CD4-positive, alpha-beta memory T cell (primary cell): ENCODE results near the gene CSPG4. TPM values are rescaled to one million over a fixed set of nuclear protein-coding genes. Genes with fewer than 3 reads are reported as not detected.

Source experiments
- CTCF ChIA-PET: fragments of 350-600 bp; sonication (Branson Sonifier 250); formaldehyde crosslinking; loops from one replicate; lab custom pipeline; 2021; ENCODE audit warnings: inconsistent platforms; ENCODE audit not compliant: partially characterized antibody; lab: Charles Lee
- POLR2A ChIA-PET: fragments of 350-600 bp; sonication (Branson Sonifier 250); formaldehyde crosslinking; loops from one replicate; lab custom pipeline; 2021; ENCODE audit not compliant: partially characterized antibody; lab: Charles Lee
- DNase-seq, 5 donors: peaks; one replicate each; pipeline versions ENCODE4 v3.0.0 to v3.0.0-alpha.2; 2020 to 2022; ENCODE audit warnings: mixed read lengths in 1 of 5
- H3K27ac ChIP-seq: one replicate; pipeline ENCODE4 v1.7.0; 2013; ENCODE audit warnings: low read depth, low read length
- H3K27me3 ChIP-seq: 2 replicates; pipeline ENCODE4 v1.7.0; 2013; ENCODE audit warnings: mild to moderate bottlenecking, low read length, moderate library complexity; ENCODE audit not compliant: insufficient read depth
- H3K36me3 ChIP-seq: 2 replicates; pipeline ENCODE4 v1.7.0; 2013; ENCODE audit warnings: mild to moderate bottlenecking, low read length, moderate library complexity; ENCODE audit not compliant: insufficient read depth
- H3K4me1 ChIP-seq: 2 replicates; pipeline ENCODE4 v1.7.0; 2013; ENCODE audit warnings: mild to moderate bottlenecking, low read length, moderate library complexity; ENCODE audit not compliant: insufficient read depth
- H3K4me3 ChIP-seq, 2 donors: one replicate each; pipeline ENCODE4 v1.7.0; 2013; ENCODE audit warnings: low read length in 2 of 2, mild to moderate bottlenecking in 1 of 2
- H3K9me3 ChIP-seq, 2 donors: one replicate each; pipeline ENCODE4 v1.7.0; 2013; ENCODE audit warnings: low read length in 2 of 2, control low read depth in 1 of 2; ENCODE audit not compliant: control insufficient read depth in 1 of 2
- H3K27ac Mint-ChIP-seq, 7 donors: one replicate each; pipeline ENCODE4 v1.8.0; 2020 to 2021; ENCODE audit warnings: mixed read lengths in 7 of 7, mild to moderate bottlenecking in 6 of 7, inconsistent platforms in 3 of 7, moderate library complexity in 3 of 7
- H3K27me3 Mint-ChIP-seq, 2 donors: one replicate each; pipeline ENCODE4 v1.8.0; 2020 to 2021; ENCODE audit warnings: mixed read lengths in 2 of 2
- H3K36me3 Mint-ChIP-seq, 2 donors: one replicate each; pipeline ENCODE4 v1.8.0; 2020 to 2021; ENCODE audit warnings: mixed read lengths in 2 of 2, inconsistent platforms in 1 of 2, mild to moderate bottlenecking in 1 of 2
- H3K4me1 Mint-ChIP-seq, 4 donors: one replicate each; pipeline ENCODE4 v1.8.0; 2020 to 2021; ENCODE audit warnings: mixed read lengths in 4 of 4, mild to moderate bottlenecking in 1 of 4
- H3K4me3 Mint-ChIP-seq, 8 donors: one replicate each; pipeline ENCODE4 v1.8.0; 2020 to 2021; ENCODE audit warnings: mixed read lengths in 8 of 8, mild to moderate bottlenecking in 7 of 8, moderate library complexity in 6 of 8, inconsistent platforms in 3 of 8
- H3K9me3 Mint-ChIP-seq, 8 donors: one replicate each; pipeline ENCODE4 v1.8.0; 2020 to 2021; ENCODE audit warnings: mixed read lengths in 8 of 8, mild to moderate bottlenecking in 5 of 8, inconsistent platforms in 3 of 8, moderate library complexity in 1 of 8
- intact Hi-C: fragments of 100-400 bp; cut with micrococcal nuclease; formaldehyde crosslinking; loops from one replicate; pipeline ENCODE4 v1.15.1; 2023
- polyA plus RNA-seq, 2 donors: library from polyadenylated mRNA; unstranded; fragments of 300-500 nt; fragmentation: Illumina TruSeq; gene quantifications; one replicate each; pipeline ENCODE4 v1.2.3, GENCODE V29; 2021
- total RNA-seq, 2 experiments: library from RNA; stranded (reverse); gene quantifications; one replicate each; pipeline ENCODE4 v1.2.3, GENCODE V29; 2021

Gene CSPG4
- total and polyA plus RNA-seq, 4 experiments from 2014 or later, result not detected

DNA sequence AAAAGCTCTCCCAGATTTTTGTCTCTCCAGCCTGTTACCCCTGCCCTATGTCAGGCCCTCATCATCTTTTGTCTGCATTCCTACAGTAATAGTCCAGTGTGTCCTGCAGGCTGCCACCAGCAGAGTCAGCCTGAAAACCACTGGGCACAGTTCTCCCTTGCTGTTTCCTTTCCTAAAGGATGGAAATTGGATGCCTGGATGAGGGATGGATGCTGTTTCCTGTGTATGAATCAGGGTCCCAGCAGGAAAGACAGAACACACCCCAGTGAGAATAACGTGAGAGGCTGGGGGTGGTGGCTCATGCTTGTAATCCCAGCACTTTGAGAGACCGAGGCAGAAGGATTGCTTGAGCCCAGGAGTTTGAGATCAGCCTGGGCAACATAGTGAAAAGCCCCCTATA is 68.3 kb downstream of the CSPG4 start:
- peak overlapping the region in 1 of 8 donors; percentile 40 for H3K4me3 Mint-ChIP-seq
- H3K27me3 ChIP-seq, result no peaks in the 10 kb centered on the region

DNA sequence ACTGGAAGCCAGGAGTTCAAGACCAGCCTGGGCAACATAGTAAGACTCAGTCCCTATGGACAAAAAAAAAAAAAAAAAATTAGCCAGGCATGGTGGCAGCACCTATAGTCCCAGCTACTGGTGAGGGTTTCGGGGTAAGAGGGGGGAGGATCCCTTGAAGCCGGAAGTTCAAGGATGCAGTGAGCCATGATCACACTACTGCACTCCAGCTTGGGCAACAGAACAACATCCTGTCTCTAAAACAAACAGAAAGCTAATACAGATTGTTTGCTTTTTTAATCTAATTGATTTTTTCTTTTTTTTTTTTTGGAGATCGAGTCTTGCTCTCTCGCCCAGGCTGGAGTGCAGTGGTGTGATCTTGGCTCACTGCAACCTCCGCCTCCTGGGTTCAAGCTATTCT is 71.0 kb downstream of the CSPG4 start:
- Mint-ChIP-seq H3K4me3 (no peak overlapping the region), H3K27ac (peak overlapping the region in 2 of 7 donors; percentile 22 to 79), H3K4me1 (peaks cover 29 to 58% (median 39%) of the 10 kb centered on the region in 4 donors), H3K27me3 (no peaks in the 10 kb centered on the region), H3K9me3 (no peaks in the 10 kb centered on the region), H3K36me3 (peaks cover 4 to 26% of the 10 kb centered on the region in 2 donors)
- Histone ChIP-seq H3K9me3 (no peaks in the 10 kb centered on the region), H3K4me3 (no peak overlapping the region), H3K4me1 (peaks cover 33% of the 10 kb centered on the region), H3K27me3 (no peaks in the 10 kb centered on the region), H3K27ac (no peak overlapping the region), H3K36me3 (no peaks in the 10 kb centered on the region)
- no peak for DNase-seq
- CTCF ChIA-PET, result interaction anchor here (0.7 to 5.2 kb wide), 9 partner anchors 15 to 274 kb away, joined by 3 to 69 read pairs (median 18); partner anchors contain the start of genes MAN2C1, PTPN9 and SNUPN
- intact Hi-C loops, result loop anchor here (1.0 to 2.0 kb wide), 3 partner anchors 35 to 132 kb away; no protein-coding TSS in a partner anchor
- POLR2A ChIA-PET, result interaction anchor here (0.8 to 7.3 kb wide), 9 partner anchors 8 to 293 kb away, joined by 3 to 209 read pairs (median 20); partner anchors contain the start of genes MAN2C1, SIN3A and SNUPN

More for the DNA sequence above, 68.3 kb downstream of the CSPG4 start:
- intact Hi-C loops, result no loop called here
- no peaks in the 10 kb centered on the region for H3K9me3 ChIP-seq
- H3K4me3 ChIP-seq, result no peak overlapping the region
- no peak for DNase-seq
- Mint-ChIP-seq H3K4me1 (peaks cover 15 to 41% (median 27%) of the 10 kb centered on the region in 4 donors), H3K27ac (peak overlapping the region in 4 of 7 donors; percentile 26 to 72 (median 53)), H3K9me3 (no peaks in the 10 kb centered on the region), H3K36me3 (peaks cover 0 to 14% of the 10 kb centered on the region in 2 donors), H3K27me3 (no peaks in the 10 kb centered on the region)
- ChIA-PET POLR2A (interaction anchor here (0.8 kb wide), 1 partner anchor 19 kb away, joined by 3 read pairs; the partner anchor contains the start of gene SNUPN), CTCF (interaction anchor here (1.3 to 1.9 kb wide), 2 partner anchors 46 to 276 kb away, joined by 5 read pairs; partner anchors contain the start of gene MAN2C1)
- H3K27ac ChIP-seq, result no peak overlapping the region
- no peaks in the 10 kb centered on the region for H3K36me3 ChIP-seq
- H3K4me1 ChIP-seq, result peaks cover 22% of the 10 kb centered on the region

DNA sequence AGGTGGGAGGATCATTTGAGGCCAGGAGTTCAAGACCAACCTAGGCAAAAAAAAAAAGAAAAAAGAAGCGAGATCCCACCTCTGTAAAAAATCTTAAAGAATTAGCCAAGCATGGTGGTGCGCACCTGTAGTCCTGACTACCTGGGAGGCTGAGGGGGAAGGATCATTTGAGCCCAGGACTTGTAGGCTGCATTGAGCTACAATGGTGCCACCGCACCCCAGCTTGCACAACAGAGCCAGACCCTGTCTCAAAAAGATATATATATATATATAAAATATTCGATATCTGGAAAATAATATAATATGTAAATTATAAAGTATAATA is 71.5 kb downstream of the CSPG4 start:
- intact Hi-C loops, result loop anchor here (1.0 to 2.0 kb wide), 3 partner anchors 34 to 132 kb away; no protein-coding TSS in a partner anchor
- ChIA-PET CTCF (interaction anchor here (1.2 to 5.2 kb wide), 11 partner anchors 14 to 274 kb away, joined by 3 to 69 read pairs (median 9); partner anchors contain the start of genes MAN2C1, PTPN9 and SNUPN), POLR2A (interaction anchor here (0.7 to 7.3 kb wide), 15 partner anchors 8 to 1100 kb away, joined by 3 to 209 read pairs (median 20); partner anchors contain the start of genes ARID3B, FBXO22, MAN2C1 and PTPN9)
- peaks cover 4 to 25% of the 10 kb centered on the region in 2 donors for H3K36me3 Mint-ChIP-seq
- Histone ChIP-seq H3K27me3 (no peaks in the 10 kb centered on the region), H3K9me3 (no peaks in the 10 kb centered on the region), H3K4me3 (no peak overlapping the region), H3K36me3 (no peaks in the 10 kb centered on the region), H3K27ac (peak overlapping the region; percentile 81), H3K4me1 (peaks cover 35% of the 10 kb centered on the region)
- no peaks in the 10 kb centered on the region for H3K9me3 Mint-ChIP-seq
- H3K27ac Mint-ChIP-seq, result peak overlapping the region; percentile 79 to 98 (median 96)
- H3K27me3 Mint-ChIP-seq, result no peaks in the 10 kb centered on the region
- peak overlapping the region; percentile 87 to 98 (median 94) for H3K4me3 Mint-ChIP-seq
- H3K4me1 Mint-ChIP-seq, result peaks cover 27 to 55% (median 37%) of the 10 kb centered on the region in 4 donors
- no peak for DNase-seq

DNA sequence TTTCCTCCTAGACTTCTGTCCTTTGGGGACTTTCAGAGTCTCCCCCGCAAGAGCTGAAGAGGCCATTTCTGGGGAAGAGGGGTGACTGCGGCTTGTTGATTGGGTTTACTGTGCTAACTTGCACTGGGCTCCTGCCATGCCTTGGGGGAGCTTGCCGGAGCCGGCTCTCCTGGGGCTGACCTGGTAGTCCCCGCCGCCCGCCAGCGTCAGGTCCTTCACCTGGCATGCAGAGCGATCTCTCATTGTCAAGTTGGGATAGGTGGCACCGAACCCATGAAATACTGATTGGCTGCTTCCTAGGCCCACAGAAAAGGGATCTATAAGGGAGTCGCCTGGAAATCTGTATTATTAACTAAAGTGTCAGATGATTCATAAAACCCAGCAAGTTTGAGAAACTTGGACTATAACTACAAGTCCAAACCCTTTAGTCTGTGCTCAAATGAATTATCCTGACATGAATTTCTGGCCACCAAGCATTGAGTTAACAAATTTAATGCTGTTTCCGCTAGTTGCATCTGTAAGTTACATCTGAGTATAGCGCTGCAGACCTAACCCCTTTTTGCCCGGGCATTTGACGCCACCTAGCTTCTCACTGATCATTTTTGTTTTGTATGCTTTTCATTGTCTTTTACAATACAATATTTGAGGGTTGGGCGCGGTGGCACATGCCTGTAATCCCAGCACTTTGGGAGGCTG is 72.0 kb downstream of the CSPG4 start:
- Mint-ChIP-seq H3K4me1 (peaks cover 28 to 60% (median 39%) of the 10 kb centered on the region in 4 donors), H3K9me3 (no peaks in the 10 kb centered on the region), H3K27ac (peak overlapping the region; percentile 79 to 98 (median 96)), H3K27me3 (no peaks in the 10 kb centered on the region), H3K4me3 (peak overlapping the region; percentile 87 to 98 (median 94)), H3K36me3 (peaks cover 4 to 25% of the 10 kb centered on the region in 2 donors)
- CTCF ChIA-PET, result interaction anchor here (1.0 to 5.2 kb wide), 16 partner anchors 10 to 288 kb away, joined by 3 to 69 read pairs (median 8); partner anchors contain the start of genes MAN2C1, PTPN9, SIN3A and SNUPN
- H3K9me3 ChIP-seq, result no peaks in the 10 kb centered on the region
- peaks cover 40% of the 10 kb centered on the region for H3K4me1 ChIP-seq
- H3K27me3 ChIP-seq, result no peaks in the 10 kb centered on the region
- H3K27ac ChIP-seq, result peak overlapping the region; percentile 81
- peak; percentile 67 to 75 (median 71) for DNase-seq
- peak overlapping the region; percentile 77 to 96 for H3K4me3 ChIP-seq
- intact Hi-C loops, result loop anchor here (1.0 to 2.0 kb wide), 7 partner anchors 15 to 272 kb away; partner anchors contain the start of genes MAN2C1, PTPN9, SIN3A and SNUPN
- POLR2A ChIA-PET, result interaction anchor here (0.7 to 7.3 kb wide), 31 partner anchors 9 to 1099 kb away, joined by 3 to 209 read pairs (median 5); partner anchors contain the start of genes ARID3B, C15orf39, EDC3 and FBXO22
- no peaks in the 10 kb centered on the region for H3K36me3 ChIP-seq

DNA sequence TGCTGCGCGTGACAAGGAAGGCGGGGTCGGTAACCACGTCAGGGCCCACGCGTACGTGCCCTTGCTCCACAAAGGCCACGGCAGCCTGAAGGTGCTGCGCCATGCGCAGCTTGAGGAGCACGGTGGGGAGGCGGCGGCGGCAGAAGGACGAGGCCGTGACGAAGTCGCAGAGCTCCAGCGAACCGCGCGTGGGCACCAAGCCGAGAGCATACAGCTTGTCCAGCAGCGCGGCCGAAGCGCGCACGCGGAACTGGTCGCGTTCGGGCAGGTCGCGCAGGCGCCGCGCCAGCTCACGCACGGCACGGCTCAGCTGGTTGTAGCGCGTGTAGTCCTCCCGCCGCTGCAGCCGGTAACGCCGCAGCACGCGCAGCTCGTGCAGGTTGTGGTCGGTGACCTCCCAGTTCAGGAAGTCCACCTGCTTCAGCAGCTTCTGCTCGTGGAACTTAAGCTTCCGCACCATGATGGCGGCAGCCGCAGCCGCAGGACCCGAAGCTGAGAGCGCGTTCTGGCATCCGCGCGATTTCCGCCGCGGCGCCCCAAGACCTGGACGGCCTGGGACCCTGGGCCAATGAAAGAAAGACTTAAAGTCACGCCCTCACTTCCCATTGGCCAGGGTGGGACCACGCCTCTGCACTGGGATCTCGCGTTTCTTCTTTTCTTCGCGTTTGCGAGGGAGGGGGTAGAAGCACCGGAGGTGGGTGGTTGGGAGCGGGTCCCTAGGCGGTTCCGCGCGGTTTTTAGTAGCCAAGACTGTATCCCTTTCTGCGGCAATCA is 72.8 kb downstream of the CSPG4 start, which contains the start of gene IMP3:
TSS of gene IMP3 (minus strand) at position 516 of the 774 bp plus-strand sequence. CDS start at position 460, 56 bp downstream.
- Histone ChIP-seq H3K9me3 (no peaks in the 10 kb centered on the region), H3K36me3 (no peaks in the 10 kb centered on the region), H3K27me3 (no peaks in the 10 kb centered on the region), H3K4me3 (peak within 1 kb of the TSS; percentile 77 to 96), H3K4me1 (peaks cover 40% of the 10 kb centered on the region), H3K27ac (peak within 1 kb of the TSS; percentile 81)
- H3K4me1 Mint-ChIP-seq, result peaks cover 30 to 61% (median 39%) of the 10 kb centered on the region in 4 donors
- intact Hi-C loops, result loop anchor here (1.0 to 2.0 kb wide), 6 partner anchors 15 to 272 kb away; partner anchors contain the start of genes MAN2C1, PTPN9, SIN3A and SNUPN
- H3K27me3 Mint-ChIP-seq, result no peaks in the 10 kb centered on the region
- H3K27ac Mint-ChIP-seq, result peak within 1 kb of the TSS; percentile 79 to 98 (median 96)
- peaks cover 4 to 25% of the 10 kb centered on the region in 2 donors for H3K36me3 Mint-ChIP-seq
- peak; percentile 92 to 96 (median 94) for DNase-seq
- ChIA-PET POLR2A (interaction anchor here (0.6 to 7.3 kb wide), 34 partner anchors 7 to 1099 kb away, joined by 3 to 209 read pairs (median 4); partner anchors contain the start of genes ARID3B, C15orf39, EDC3 and FBXO22), CTCF (interaction anchor here (1.0 to 5.2 kb wide), 16 partner anchors 10 to 287 kb away, joined by 3 to 69 read pairs (median 8); partner anchors contain the start of genes MAN2C1, PTPN9, SIN3A and SNUPN)
- no peaks in the 10 kb centered on the region for H3K9me3 Mint-ChIP-seq
- H3K4me3 Mint-ChIP-seq, result peak within 1 kb of the TSS; percentile 87 to 98 (median 94)

DNA sequence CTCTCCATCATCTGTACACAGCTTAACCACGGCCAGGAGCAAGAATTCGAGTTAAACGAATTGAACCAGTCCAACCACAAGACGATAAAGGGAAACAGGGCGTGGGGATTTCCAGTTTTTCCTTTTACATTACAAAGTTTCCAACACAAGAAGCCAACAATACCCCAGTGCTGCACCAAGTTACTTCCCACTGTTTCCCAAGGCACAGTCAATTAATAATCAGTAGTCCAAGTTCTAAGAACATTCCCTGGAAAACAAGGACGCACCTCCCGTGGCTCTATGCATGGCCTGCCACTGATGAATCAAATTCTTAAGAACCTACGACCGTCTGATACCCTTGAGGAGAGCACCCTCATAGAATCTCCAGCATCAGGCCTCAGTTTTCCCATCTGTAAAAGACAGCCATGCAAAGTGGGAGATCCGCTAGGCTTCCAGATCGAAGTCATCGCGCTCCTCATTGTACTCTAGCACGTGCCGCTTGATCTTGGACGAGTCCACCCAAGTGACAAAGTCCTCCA is 73.4 kb downstream of the CSPG4 start:
- DNase-seq, result peak in 1 of 5 donors; percentile 54
- H3K27me3 ChIP-seq, result no peaks in the 10 kb centered on the region
- intact Hi-C loops, result no loop called here

More for the DNA sequence above, 73.4 kb downstream of the CSPG4 start:
- H3K4me3 ChIP-seq, result peak overlapping the region; percentile 55 to 96
- H3K4me1 ChIP-seq, result peaks cover 40% of the 10 kb centered on the region
- H3K36me3 ChIP-seq, result no peaks in the 10 kb centered on the region
- Mint-ChIP-seq H3K4me3 (peak overlapping the region; percentile 87 to 98 (median 94)), H3K27me3 (no peaks in the 10 kb centered on the region), H3K9me3 (no peaks in the 10 kb centered on the region), H3K4me1 (peaks cover 30 to 61% (median 38%) of the 10 kb centered on the region in 4 donors), H3K36me3 (peaks cover 4 to 25% of the 10 kb centered on the region in 2 donors), H3K27ac (peak overlapping the region; percentile 79 to 98 (median 96))
- ChIA-PET CTCF (interaction anchor here (1.1 to 5.2 kb wide), 15 partner anchors 8 to 287 kb away, joined by 3 to 69 read pairs (median 8); partner anchors contain the start of genes MAN2C1, SIN3A, SNUPN and SNX33), POLR2A (interaction anchor here (0.6 to 7.3 kb wide), 22 partner anchors 8 to 616 kb away, joined by 3 to 209 read pairs (median 10); partner anchors contain the start of genes MAN2C1, PPCDC, PTPN9 and SIN3A)
- H3K9me3 ChIP-seq, result no peaks in the 10 kb centered on the region
- peak overlapping the region; percentile 81 for H3K27ac ChIP-seq
